HEK293 (cell line): ENCODE results near the gene TSC22D3.
A peak's percentile ranks its signal among the peaks of the same experiment; 100 is the strongest.

ENCODE experiments used
- CTCF ChIA-PET: fragments of 350-600 bp; formaldehyde crosslinking; extraction: SDS; loops from one replicate; lab custom pipeline; 2021; ENCODE audit warnings: antibody characterized with exemption; lab: Yijun Ruan, JAX
- POLR2A ChIA-PET: fragments of 300-600 bp; formaldehyde crosslinking; extraction: SDS; loops from one replicate; lab custom pipeline; 2020; ENCODE audit warnings: antibody characterized with exemption, inconsistent platforms; lab: Yijun Ruan, JAX
- H3K27ac ChIP-seq: fragments of 200-500 bp; sonication (Bioruptor generic); 2 replicates; pipeline ENCODE4 v1.5.1; 2014; ENCODE audit warnings: low read depth, low read length, control low read depth, inconsistent platforms; ENCODE audit errors: extremely low read depth
- H3K36me3 ChIP-seq, 2 experiments: fragments of 200-500 bp in 1 of 2; sonication (Bioruptor generic) in 1 of 2; 1 replicate in 1 of 2; 2 replicates in 1 of 2; pipeline ENCODE4 v1.5.1; 2014 to 2017; ENCODE audit warnings: inconsistent platforms in 2 of 2, low read length in 2 of 2; ENCODE audit not compliant: control insufficient read depth in 2 of 2, insufficient read depth in 1 of 2
- H3K4me1 ChIP-seq: fragments of 200-500 bp; sonication (Bioruptor generic); 2 replicates; pipeline ENCODE4 v1.5.1; 2014; ENCODE audit warnings: mild to moderate bottlenecking, low read length, inconsistent platforms; ENCODE audit not compliant: control insufficient read depth, insufficient read depth
- H3K4me3 ChIP-seq: 2 replicates; pipeline ENCODE4 v1.5.1; 2011; ENCODE audit warnings: low read depth, mild to moderate bottlenecking, control low read depth, low read length, moderate library complexity
- H3K9me3 ChIP-seq: fragments of 200-500 bp; sonication (Bioruptor generic); 2 replicates; pipeline ENCODE4 v1.5.1; 2014; ENCODE audit warnings: low read depth, low read length, inconsistent platforms; ENCODE audit not compliant: control insufficient read depth, insufficient read depth
- BCL11B ChIP-seq: fragments of 450-650 bp; formaldehyde crosslinking; IDR thresholded peaks from 2 replicates; pipeline ENCODE4 v1.5.1; 2016; ENCODE audit warnings: low read depth, missing biosample characterization, missing genetic modification characterization
- IKZF3 ChIP-seq: fragments of 450-650 bp; IDR thresholded peaks from 2 replicates; pipeline ENCODE4 v1.5.0; 2018; ENCODE audit warnings: missing biosample characterization, mild to moderate bottlenecking, missing genetic modification characterization, moderate library complexity
- KLF7 ChIP-seq: fragments of 450-650 bp; formaldehyde crosslinking; IDR thresholded peaks from 2 replicates; pipeline ENCODE4 v1.5.1; 2016; ENCODE audit warnings: missing biosample characterization, missing genetic modification characterization, borderline replicate concordance
- PBX3 ChIP-seq: sonication (generic); formaldehyde crosslinking; IDR thresholded peaks from 2 replicates; pipeline ENCODE4 v1.8.1; 2022; ENCODE audit warnings: mild to moderate bottlenecking, moderate library complexity, missing genetic modification reagents
- YY2 ChIP-seq: fragments of 450-650 bp; formaldehyde crosslinking; IDR thresholded peaks from 2 replicates; pipeline ENCODE4 v1.5.1; 2016; ENCODE audit warnings: missing biosample characterization, missing genetic modification characterization
- ZBTB21 ChIP-seq: fragments of 450-650 bp; formaldehyde crosslinking; IDR thresholded peaks from 2 replicates; pipeline ENCODE4 v1.5.1; 2017; ENCODE audit warnings: missing biosample characterization, missing genetic modification characterization
- ZFP41 ChIP-seq: fragments of 450-650 bp; formaldehyde crosslinking; IDR thresholded peaks from 2 replicates; pipeline ENCODE4 v1.5.1; 2016; ENCODE audit warnings: missing biosample characterization, missing genetic modification characterization, borderline replicate concordance
- ZIC2 ChIP-seq: fragments of 450-650 bp; formaldehyde crosslinking; IDR thresholded peaks from 2 replicates; pipeline ENCODE4 v1.5.1; 2016; ENCODE audit warnings: missing biosample characterization, missing genetic modification characterization
- ZNF112 ChIP-seq: fragments of 450-650 bp; formaldehyde crosslinking; IDR thresholded peaks from 2 replicates; pipeline ENCODE4 v1.5.0; 2017; ENCODE audit warnings: missing biosample characterization, missing genetic modification characterization
- ZNF16 ChIP-seq: fragments of 450-650 bp; formaldehyde crosslinking; IDR thresholded peaks from 2 replicates; pipeline ENCODE4 v1.5.1; 2016; ENCODE audit warnings: low read depth, missing biosample characterization, missing genetic modification characterization
- ZNF169 ChIP-seq: fragments of 450-650 bp; formaldehyde crosslinking; IDR thresholded peaks from 2 replicates; pipeline ENCODE4 v1.5.1; 2016; ENCODE audit warnings: missing biosample characterization, missing genetic modification characterization
- ZNF341 ChIP-seq: fragments of 450-650 bp; formaldehyde crosslinking; IDR thresholded peaks from 2 replicates; pipeline ENCODE4; 2016; ENCODE audit warnings: low read depth, missing biosample characterization, missing genetic modification characterization
- ZNF362 ChIP-seq: fragments of 450-650 bp; formaldehyde crosslinking; IDR thresholded peaks from 2 replicates; pipeline ENCODE4 v1.5.1; 2016; ENCODE audit warnings: missing biosample characterization, missing genetic modification characterization
- ZNF37A ChIP-seq: fragments of 450-650 bp; IDR thresholded peaks from 2 replicates; pipeline ENCODE4 v1.5.1; 2018; ENCODE audit warnings: missing biosample characterization, missing genetic modification characterization
- ZNF394 ChIP-seq: fragments of 450-650 bp; formaldehyde crosslinking; IDR thresholded peaks from 2 replicates; pipeline ENCODE4 v1.5.1; 2016; ENCODE audit warnings: missing biosample characterization, missing genetic modification characterization, mild to moderate bottlenecking, moderate library complexity, borderline replicate concordance
- ZNF433 ChIP-seq: fragments of 450-650 bp; formaldehyde crosslinking; IDR thresholded peaks from 2 replicates; pipeline ENCODE4 v1.5.1; 2016; ENCODE audit warnings: missing biosample characterization, missing genetic modification characterization, low read depth
- ZNF544 ChIP-seq: fragments of 450-650 bp; formaldehyde crosslinking; IDR thresholded peaks from 2 replicates; pipeline ENCODE4 v1.5.0; 2017; ENCODE audit warnings: missing biosample characterization, missing genetic modification characterization
- ZNF555 ChIP-seq: fragments of 450-650 bp; formaldehyde crosslinking; conservative IDR thresholded peaks from 2 replicates; pipeline ENCODE4 v1.5.1; 2017; ENCODE audit warnings: missing biosample characterization, mild to moderate bottlenecking, missing genetic modification characterization, inconsistent platforms
- ZNF624 ChIP-seq: fragments of 450-650 bp; formaldehyde crosslinking; IDR thresholded peaks from 2 replicates; pipeline ENCODE4 v1.5.1; 2017; ENCODE audit warnings: missing biosample characterization, missing genetic modification characterization
- ZNF701 ChIP-seq: fragments of 450-650 bp; formaldehyde crosslinking; IDR thresholded peaks from 2 replicates; pipeline ENCODE4 v1.5.1; 2016; ENCODE audit warnings: missing biosample characterization, missing genetic modification characterization
- ZNF830 ChIP-seq: fragments of 450-650 bp; IDR thresholded peaks from 2 replicates; pipeline ENCODE4 v1.5.0; 2018; ENCODE audit warnings: missing biosample characterization, missing genetic modification characterization, low read depth, mild to moderate bottlenecking, moderate library complexity
- ZNF843 ChIP-seq: fragments of 450-650 bp; formaldehyde crosslinking; IDR thresholded peaks from 2 replicates; pipeline ENCODE4 v1.5.1; 2016; ENCODE audit warnings: missing biosample characterization, missing genetic modification characterization
- TF ChIP-seq, protein P1 (sequence below): fragments of 450-650 bp; formaldehyde crosslinking; IDR thresholded peaks from 2 replicates; pipeline ENCODE4 v1.5.1; 2017; ENCODE audit warnings: missing biosample characterization, missing genetic modification characterization
- TF ChIP-seq, protein P2 (sequence below): fragments of 450-650 bp; formaldehyde crosslinking; IDR thresholded peaks from 2 replicates; pipeline ENCODE4 v1.5.1; 2017; ENCODE audit warnings: missing biosample characterization, missing genetic modification characterization

The TSC22D3 gene

GRCh38 chrX:107700317-107700774, 75.2 kb downstream of the TSC22D3 start:
- Histone ChIP-seq H3K9me3 (no peaks in the 10 kb centered on the region), H3K27ac (no peak overlapping the region), H3K4me3 (no peak overlapping the region), H3K4me1 (no peaks in the 10 kb centered on the region), H3K36me3 (no peaks in the 10 kb centered on the region)
- CTCF ChIA-PET = interaction anchor here (0.6 to 1.1 kb wide), 2 partner anchors 12 to 76 kb away, joined by 3 read pairs; no protein-coding TSS in a partner anchor
- POLR2A ChIA-PET = interaction anchor here (1.4 kb wide), 1 partner anchor 16 kb away, joined by 5 read pairs; no protein-coding TSS in a partner anchor
- TF ChIP-seq, protein P1, sequence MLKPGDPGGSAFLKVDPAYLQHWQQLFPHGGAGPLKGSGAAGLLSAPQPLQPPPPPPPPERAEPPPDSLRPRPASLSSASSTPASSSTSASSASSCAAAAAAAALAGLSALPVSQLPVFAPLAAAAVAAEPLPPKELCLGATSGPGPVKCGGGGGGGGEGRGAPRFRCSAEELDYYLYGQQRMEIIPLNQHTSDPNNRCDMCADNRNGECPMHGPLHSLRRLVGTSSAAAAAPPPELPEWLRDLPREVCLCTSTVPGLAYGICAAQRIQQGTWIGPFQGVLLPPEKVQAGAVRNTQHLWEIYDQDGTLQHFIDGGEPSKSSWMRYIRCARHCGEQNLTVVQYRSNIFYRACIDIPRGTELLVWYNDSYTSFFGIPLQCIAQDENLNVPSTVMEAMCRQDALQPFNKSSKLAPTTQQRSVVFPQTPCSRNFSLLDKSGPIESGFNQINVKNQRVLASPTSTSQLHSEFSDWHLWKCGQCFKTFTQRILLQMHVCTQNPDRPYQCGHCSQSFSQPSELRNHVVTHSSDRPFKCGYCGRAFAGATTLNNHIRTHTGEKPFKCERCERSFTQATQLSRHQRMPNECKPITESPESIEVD (tag by site-specific recombination) = peak; percentile 87
- TF ChIP-seq, protein P2, sequence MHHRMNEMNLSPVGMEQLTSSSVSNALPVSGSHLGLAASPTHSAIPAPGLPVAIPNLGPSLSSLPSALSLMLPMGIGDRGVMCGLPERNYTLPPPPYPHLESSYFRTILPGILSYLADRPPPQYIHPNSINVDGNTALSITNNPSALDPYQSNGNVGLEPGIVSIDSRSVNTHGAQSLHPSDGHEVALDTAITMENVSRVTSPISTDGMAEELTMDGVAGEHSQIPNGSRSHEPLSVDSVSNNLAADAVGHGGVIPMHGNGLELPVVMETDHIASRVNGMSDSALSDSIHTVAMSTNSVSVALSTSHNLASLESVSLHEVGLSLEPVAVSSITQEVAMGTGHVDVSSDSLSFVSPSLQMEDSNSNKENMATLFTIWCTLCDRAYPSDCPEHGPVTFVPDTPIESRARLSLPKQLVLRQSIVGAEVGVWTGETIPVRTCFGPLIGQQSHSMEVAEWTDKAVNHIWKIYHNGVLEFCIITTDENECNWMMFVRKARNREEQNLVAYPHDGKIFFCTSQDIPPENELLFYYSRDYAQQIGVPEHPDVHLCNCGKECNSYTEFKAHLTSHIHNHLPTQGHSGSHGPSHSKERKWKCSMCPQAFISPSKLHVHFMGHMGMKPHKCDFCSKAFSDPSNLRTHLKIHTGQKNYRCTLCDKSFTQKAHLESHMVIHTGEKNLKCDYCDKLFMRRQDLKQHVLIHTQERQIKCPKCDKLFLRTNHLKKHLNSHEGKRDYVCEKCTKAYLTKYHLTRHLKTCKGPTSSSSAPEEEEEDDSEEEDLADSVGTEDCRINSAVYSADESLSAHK (tag by site-specific recombination) = peak; percentile 85
- TF ChIP-seq ZIC2 (tag by site-specific recombination) (peak; percentile 54), ZNF169 (tag by site-specific recombination) (no peak)

GRCh38 chrX:107699616-107700015, 76.0 kb downstream of the TSC22D3 start:
- Histone ChIP-seq H3K27ac (no peak overlapping the region), H3K4me3 (no peak overlapping the region), H3K9me3 (no peaks in the 10 kb centered on the region), H3K4me1 (no peaks in the 10 kb centered on the region), H3K36me3 (no peaks in the 10 kb centered on the region)
- TF ChIP-seq BCL11B (tag by site-specific recombination) (no peak), ZNF544 (no peak), ZNF830 (no peak), ZNF843 (tag by site-specific recombination) (no peak), ZNF37A (tag by site-specific recombination) (no peak), ZFP41 (no peak), ZNF433 (tag by site-specific recombination) (no peak), YY2 (no peak), IKZF3 (no peak), PBX3 (CRISPR knock-in tag) (no peak), ZNF341 (tag by site-specific recombination) (no peak), KLF7 (no peak), ZNF362 (tag by site-specific recombination) (no peak), ZNF16 (no peak), ZNF112 (tag by site-specific recombination) (no peak), ZNF394 (tag by site-specific recombination) (no peak), ZNF555 (no peak), ZBTB21 (tag by site-specific recombination) (no peak), ZNF624 (tag by site-specific recombination) (no peak), ZNF701 (tag by site-specific recombination) (no peak)
- CTCF ChIA-PET = interaction anchor here (1.0 kb wide), 1 partner anchor 161 kb away, joined by 4 read pairs; no protein-coding TSS in a partner anchor
- POLR2A ChIA-PET = no interaction called here
